Fibroblast of skin of back (primary cell): Measurements from ENCODE around the gene ADAMTS3.
"Not testable (repeated sequence)": the region's sequence is repeated elsewhere in the genome, so short reads cannot be mapped to it uniquely, and the experiment has no call there.

Experiments used
- DNase-seq: peaks from one replicate; pipeline ENCODE4 v3.0.0-alpha.2; 2013

Gene ADAMTS3

GRCh38 chr4:72552447-72552846, 16.6 kb downstream of the ADAMTS3 start:
- no peak for DNase-seq

DNA sequence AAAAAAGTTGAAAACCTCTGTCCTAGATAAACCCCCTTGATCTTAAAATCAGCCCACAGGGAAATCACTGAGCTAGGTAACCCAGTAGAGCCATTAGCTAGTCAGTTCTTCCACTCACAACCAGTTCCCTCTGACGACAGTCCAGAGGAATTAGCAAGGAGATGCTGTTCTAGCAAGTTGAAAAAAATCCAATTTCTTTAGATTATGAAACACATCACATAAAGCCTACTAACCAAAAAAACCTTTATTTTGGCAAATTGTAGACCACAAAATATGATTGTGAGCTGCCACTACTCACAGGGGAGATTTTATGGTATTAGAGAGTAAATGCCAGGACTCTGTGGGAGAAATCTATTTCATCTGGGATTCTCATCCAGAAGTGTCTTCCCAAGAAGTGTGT, 22.6 kb downstream of the ADAMTS3 start:
- DNase-seq = no peak

GRCh38 chr4:72540694-72541093, 28.3 kb downstream of the ADAMTS3 start:
- DNase-seq = not testable (repeated sequence)

DNA sequence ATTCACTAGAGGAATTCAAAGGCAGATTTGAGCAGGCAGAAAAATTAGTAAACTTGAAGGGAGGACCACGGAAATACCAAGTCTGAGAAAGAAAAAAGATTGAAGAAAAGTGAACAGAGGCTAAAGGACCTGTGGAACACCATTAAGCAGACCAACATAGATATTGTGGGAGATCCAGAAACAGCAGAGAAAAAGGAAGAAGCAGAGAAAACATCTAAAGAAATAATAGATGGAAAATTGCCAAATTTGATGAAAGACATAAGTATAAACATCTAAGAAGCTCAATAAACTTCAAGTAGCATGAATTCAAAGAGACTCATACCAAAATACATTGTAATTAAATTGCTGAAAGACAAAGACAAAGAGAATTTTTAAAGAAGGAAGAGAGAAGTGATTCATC, 31.0 kb downstream of the ADAMTS3 start:
- DNase-seq = no peak

DNA sequence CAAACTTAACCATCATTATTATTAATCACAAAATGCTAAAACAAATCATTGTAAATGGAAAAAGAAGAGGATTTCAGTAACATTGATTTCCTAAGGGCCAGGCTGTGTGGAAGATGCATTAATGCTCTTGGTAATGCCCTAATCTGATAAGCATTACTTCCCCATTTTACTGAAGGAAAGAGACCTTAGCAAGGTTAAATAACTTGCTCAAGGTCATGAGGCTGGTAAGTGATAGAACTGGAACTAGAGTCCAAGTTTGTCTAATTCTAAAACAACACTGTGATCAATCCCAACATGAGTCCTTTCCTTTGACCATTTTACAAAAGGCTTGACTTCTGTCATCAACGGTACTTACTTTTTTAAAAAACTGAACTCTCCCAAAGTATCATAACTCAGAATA, 32.6 kb downstream of the ADAMTS3 start:
- DNase-seq = no peak

- no peak for DNase-seq
Measured at GRCh38 chr4:72531768-72532290, 37.2 kb downstream of the ADAMTS3 start.

- no peak for DNase-seq
Measured at GRCh38 chr4:72531322-72531721, 37.7 kb downstream of the ADAMTS3 start.

- DNase-seq = no peak
Measured at GRCh38 chr4:72529148-72529822, 39.7 kb downstream of the ADAMTS3 start.

DNA sequence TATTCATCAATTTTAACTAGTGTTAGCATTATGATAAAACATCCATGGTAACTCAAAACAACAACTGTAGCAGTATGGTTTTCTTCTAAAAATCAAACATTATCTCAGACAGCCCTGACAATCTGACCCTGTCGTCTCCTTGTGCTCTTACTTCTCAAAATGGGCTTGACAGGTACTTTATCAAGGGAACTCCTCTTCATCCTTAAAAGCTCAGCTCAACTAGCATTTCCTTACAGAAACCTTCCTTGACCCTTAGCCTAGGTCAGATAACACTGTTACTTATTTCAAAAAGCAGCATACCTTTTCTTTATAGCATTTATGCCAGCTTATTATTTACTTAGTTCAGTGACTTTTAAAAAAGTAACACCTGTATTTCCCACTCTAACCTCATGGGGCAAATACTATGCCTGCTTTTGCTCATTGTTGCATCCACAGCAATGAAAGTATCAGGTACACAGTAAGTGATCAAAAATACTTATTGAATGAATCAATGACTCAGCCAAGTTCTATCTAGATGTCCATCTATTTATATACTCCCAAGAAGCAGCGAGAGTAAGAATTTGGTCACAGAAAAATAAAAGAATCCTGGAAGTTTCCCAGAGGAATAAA, 41.9 kb downstream of the ADAMTS3 start:
- DNase-seq = no peak

DNA sequence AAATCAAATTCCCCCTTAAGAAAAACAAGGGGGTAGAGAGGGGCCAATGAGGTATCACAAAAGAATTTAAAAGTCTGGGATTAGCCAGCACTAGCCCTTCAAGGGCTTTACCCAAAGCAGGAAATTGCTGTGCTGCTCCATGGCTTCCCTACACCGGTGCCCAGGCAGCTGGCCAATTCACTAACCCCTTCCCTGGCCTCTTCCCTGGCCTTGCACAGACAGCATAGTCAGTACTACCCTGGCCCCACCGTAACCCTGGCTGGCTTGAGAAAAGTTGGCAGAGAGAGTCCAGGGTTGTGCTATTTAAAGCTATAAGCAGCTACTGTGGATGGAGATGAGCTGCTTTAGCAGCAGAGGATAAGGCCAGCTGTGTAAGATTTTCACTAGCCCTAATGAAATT, 43.1 kb downstream of the ADAMTS3 start:
- peak; percentile 30 for DNase-seq

- no peak for DNase-seq
Measured at GRCh38 chr4:72522440-72522839, 46.6 kb downstream of the ADAMTS3 start.

DNA sequence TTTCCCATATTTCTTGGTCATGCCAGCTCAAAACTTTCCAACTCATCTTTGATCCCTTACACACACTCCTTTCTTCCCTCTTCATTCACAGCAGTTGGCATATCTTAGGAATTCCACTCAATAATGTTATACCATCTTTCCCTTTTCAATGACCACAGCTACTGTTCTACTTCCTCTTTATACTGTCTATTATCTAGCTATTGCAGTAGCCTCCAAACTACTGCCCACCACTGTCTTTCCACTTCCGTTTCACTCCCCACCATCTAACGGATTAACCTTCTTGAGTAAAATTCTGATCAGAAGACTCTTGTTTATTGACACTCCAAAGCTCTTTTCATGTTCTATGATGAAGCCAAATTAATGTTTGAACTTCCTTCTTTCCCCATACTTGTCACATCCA, 55.8 kb downstream of the ADAMTS3 start:
- DNase-seq = no peak

DNA sequence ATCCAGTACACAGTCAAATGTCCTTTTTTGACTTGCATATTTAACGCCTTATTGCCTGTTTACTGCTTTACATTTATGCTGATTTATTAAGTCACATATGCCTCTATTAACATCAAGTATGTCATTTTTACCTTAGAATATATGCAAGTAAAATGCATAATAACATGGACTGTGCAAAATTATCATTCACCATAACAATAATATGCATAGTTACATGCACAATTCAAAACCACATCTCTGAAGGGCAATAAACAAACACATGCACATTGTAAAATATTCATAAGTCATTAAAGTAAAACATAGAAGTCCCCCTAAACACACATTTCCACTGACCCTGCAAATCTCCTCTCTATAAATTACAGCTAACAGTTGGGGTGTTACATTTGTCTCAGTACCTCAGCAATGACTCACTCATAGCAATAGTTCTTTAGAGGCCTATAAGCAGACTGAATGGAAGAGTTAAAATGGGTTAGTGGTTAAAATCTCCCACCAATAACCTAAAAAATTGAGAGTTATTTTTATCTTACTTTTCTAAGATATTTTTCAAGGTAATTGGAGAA, 61.1 kb downstream of the ADAMTS3 start:
- no peak for DNase-seq

DNA sequence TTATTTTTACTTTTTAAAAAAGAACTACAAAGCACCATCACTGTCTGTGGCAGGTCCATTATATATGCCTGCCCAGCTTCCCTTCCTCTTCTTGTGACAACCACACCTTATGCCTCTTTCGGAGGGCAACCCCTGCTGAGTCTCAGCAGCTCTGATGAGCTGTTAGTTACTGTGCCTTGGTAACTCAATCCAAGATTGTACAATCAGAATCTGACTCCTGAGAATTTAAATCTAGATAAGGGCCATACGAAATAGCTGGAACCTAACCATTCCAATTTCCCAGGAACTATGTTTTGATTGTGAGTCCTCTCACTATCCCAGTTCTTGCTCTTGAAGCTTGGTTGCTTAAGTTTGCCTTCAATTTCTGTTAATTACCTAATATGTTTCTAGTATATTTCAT, 61.9 kb downstream of the ADAMTS3 start:
- no peak for DNase-seq

DNA sequence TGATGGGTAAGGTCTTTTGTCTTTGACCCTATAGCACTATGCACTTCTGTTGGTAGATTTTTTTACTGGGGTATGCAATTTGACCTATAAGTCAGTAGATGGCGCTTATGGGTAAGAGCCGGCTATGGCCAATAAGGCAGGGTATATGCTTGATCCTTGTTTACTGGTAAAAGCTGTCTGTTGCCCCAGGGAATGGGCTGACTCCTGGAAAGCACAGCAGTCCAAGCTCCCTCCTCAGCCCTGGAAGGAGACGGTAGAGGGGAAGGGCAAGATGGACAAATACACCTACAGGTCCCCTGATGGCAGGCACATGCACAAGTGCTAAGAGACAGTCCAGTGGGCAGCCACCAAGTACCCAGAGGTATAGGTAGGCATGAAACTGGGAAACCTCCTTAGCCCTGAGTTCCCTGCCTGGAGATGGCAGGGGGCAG, 63.7 kb downstream of the ADAMTS3 start:
- DNase-seq = peak; percentile 48

DNA sequence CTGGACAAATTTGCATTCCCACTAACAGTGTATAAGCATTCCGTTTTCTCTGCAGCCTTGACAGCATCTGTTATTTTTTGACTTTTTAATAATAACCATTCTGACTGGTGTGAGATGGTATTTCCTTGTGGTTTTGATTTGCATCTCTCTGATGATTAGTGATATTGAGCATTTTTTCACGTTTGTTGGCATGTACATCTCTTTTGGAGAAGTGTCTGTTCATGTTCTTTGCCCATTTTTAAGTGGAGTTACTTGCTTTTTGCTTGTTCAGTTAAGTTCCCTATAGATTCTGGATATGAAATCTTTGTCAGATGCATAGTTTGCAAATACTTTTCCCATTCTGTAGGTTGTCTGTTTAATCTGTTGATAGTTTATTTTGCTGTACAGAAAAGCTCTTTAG, 68.8 kb downstream of the ADAMTS3 start:
- peak; percentile 7 for DNase-seq

GRCh38 chr4:72496119-72496518, 72.9 kb downstream of the ADAMTS3 start:
- DNase-seq = peak; percentile 5

DNA sequence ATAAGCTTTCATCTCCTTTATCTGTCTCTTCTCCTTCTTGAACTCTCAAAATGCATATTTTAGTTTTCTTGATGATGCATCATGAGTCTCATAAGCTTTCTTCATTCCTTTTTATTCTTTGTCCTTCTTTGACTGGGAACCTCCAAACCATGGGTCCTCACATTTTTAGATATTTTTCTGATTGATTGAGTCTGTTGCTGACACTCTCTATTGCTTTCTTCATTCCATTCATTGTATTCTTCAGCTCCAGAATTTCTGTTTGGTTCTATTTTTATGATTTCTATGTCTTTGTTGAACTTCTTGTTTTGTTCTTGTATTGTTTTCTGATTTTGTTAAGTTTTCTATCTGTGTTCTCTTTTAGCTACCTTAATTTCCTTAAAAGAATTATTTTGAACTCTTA, 74.9 kb downstream of the ADAMTS3 start:
- DNase-seq = no peak

- DNase-seq = peak; percentile 79
Measured at GRCh38 chr4:72489267-72489666, 79.8 kb downstream of the ADAMTS3 start.

GRCh38 chr4:72486991-72487390, 82.0 kb downstream of the ADAMTS3 start:
- DNase-seq = no peak

DNA sequence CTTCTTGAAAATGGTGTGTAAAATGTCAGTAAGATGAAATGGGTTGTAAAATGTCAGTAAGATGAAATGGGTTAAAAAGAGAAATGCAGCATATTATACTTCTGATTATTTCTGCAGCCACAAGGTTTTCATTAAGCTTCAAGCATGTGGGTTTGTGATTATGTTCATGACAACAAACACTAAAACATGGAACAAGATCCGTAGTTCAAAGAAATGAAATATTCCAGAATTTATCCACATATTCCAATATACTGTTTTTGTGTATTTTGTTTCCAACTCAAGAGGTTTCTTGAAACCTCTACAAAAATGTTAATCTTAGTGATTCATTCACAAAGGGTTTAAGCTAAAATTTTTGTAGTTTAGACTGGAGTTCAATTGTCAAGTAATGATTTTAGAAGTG, 84.0 kb downstream of the ADAMTS3 start:
- DNase-seq = no peak

GRCh38 chr4:72473434-72473900, 95.6 kb downstream of the ADAMTS3 start:
- no peak for DNase-seq

DNA sequence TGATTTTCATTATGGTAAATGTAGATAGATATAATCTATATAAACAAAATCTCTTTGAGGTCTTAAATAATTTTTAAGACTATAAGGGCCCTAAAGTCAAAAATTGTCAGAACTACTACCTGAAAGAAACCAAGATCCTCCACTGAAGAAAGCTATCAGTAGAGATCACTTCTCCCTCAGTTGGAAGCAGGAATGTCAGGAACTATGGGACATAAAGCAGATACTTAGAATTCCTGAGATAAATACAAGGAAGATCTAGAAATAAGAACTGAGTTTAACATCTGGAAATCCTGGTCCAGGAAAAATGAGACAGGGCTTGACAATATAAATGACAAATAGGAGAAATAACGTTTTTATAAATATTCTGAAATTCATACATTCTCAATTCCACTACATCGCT, 97.2 kb downstream of the ADAMTS3 start:
- DNase-seq = no peak

DNA sequence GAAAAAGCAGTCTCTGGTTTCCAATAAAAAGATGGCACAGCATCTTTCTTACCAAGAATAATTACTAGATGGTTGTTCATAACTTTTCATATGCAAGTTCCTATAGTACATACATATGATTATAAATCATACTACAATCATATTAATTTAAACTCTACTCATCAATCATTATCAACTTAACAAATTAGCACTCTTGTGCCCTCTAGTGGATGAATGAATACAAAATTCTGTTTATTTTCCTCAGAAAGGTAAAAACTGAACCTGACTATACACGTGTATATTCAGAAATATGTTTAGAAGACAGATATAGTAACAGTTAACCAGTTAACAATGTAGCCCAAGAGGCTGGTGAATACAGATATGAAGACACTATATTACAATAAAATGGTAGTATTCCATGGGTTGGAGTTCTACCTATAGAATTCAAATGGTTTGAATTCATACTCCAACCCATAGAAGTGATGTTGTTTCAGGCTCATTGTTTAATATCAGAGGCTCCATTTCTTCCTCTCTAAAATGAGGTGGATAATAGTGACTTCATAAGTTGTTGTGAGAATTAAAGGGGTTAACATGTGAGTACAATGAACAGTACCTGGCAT, 100.0 kb downstream of the ADAMTS3 start:
- peak; percentile 36 for DNase-seq
